Amniotic epithelial cell (primary cell): ENCODE results near the gene GTF2A1L.
A peak's percentile ranks its signal among the peaks of the same experiment; 100 is the strongest.
"Not testable (repeated sequence)": the region's sequence is repeated elsewhere in the genome, so short reads cannot be mapped to it uniquely, and the experiment has no call there.

Source experiments
- DNase-seq: peaks from one replicate; pipeline ENCODE4 v3.0.0-alpha.2; 2010; ENCODE audit warnings: low read depth

Gene GTF2A1L, protein sequence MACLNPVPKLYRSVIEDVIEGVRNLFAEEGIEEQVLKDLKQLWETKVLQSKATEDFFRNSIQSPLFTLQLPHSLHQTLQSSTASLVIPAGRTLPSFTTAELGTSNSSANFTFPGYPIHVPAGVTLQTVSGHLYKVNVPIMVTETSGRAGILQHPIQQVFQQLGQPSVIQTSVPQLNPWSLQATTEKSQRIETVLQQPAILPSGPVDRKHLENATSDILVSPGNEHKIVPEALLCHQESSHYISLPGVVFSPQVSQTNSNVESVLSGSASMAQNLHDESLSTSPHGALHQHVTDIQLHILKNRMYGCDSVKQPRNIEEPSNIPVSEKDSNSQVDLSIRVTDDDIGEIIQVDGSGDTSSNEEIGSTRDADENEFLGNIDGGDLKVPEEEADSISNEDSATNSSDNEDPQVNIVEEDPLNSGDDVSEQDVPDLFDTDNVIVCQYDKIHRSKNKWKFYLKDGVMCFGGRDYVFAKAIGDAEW

DNA sequence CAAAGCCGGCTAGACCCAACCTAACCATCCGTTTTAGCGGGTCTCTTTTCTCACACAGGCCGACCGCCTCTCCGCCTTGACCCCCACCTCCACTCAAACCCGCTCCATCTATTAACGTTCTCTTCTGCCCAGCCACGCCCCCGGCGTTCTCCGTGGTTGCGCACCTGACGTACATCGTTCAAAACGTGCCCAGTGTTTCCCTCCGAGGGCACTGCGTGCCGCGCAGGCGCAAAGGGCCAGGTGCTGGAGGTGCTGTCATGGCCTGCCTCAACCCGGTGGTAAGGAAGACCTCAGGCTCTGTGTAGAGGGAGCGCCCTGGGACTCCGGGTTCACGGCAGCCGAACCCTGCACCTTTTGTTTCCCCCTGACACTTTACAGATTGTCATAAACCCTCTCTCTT, at the start of gene GTF2A1L:
GTF2A1L (plus strand) TSS at position 239 of the 400 bp plus-strand sequence; CDS start at position 258, 19 bp downstream.
- no peak for DNase-seq

DNA sequence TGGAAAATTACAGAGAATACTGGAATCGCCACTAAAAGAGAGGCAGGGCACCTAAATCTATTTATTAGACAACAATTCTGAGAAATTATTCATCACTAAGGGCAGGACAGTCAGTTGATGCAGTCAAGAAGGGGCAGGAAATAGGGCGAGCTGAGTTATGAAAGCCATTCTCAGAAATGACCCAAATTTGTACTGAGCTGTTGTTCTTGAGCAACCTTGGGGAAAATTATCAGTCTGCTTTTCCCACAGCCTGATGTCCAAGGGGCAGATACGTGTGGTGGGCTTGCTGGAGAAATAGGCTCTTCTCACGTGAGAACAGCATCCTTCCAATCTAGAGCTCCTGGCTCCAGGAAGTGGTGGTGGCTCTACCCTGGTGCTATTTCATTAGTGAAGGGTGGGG, 49.1 kb upstream of the GTF2A1L start:
- peak; percentile 91 for DNase-seq

DNA sequence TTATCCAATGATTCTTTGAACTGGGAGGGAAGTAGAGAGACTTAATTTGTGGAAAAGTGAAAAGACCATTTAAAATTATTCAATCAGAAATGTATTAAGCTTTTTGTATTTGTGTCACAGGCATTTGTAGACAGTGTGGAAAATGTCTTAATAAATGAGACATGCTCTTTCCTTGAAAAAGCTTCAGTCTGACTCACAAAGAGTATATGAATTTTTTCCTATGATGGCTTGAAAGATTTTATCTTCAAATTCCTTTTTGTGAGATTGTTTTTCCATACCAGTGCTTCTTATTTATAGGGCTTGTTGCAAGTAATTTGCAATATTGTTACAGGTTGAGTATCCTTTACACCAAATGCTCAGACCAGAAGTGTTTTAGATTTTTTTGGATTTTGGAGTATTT, 48.2 kb upstream of the GTF2A1L start:
- DNase-seq, result peak; percentile 72

DNA sequence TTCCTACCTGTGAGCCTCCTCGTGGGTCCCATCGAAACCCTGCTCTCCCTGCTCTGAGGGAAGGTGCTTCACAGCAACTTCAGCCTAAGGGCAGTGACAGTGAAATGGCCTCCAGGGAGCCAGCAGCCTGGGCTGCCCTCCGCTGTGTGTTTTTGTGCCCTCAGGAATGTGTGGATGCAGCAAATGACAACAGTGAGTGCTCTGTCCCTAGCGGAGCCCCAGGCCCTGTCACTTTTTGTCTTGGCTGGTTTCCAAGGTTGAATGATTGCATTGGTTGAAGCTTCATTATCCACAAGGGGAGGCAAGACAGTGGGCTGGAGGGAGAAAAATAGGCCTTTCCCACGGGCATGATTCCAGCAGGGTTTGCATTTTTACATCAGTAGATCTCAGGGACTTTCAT, 44.8 kb upstream of the GTF2A1L start:
- no peak for DNase-seq

DNA sequence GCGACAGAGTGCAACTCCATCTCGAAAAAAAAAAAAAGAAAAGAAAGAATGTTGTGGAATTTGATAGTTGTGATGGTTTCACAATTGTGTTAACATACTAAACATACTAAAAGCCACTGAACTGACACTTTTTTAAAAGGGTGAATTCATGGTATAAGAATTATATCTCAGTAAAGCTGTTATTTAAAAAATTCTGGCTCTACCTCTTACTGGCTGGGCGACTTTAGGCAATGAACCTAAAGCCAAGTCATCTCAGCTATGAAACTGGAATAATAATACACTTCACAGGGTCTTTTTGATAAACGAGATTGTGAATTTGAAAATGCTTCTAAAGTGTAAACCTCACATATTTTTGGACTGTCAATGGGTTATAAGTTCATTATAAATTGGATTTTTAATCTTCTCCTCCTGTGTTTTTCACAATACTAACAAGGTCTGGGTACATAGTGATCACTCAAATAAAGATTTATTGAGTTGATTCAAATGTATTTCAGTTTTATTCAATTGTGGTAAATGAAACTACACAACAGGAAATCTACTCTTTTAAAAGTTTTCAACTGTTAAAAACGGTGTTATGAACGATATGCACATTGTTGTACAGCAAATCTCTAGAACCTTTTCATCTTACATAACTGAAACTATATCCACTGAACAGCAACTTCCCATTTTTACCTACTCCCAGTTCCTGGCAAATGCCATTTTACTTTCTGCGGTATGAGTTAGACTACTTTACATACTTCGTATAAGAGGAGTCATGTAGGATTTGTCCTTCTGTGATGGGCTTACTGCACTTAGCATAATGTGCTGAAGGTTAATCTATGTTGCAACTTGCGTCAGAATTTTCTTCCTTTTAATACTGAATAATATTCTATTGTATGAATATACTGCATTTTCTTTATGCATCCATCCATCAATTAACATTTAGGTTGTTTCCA, 43.0 kb upstream of the GTF2A1L start:
- DNase-seq, result no peak

DNA sequence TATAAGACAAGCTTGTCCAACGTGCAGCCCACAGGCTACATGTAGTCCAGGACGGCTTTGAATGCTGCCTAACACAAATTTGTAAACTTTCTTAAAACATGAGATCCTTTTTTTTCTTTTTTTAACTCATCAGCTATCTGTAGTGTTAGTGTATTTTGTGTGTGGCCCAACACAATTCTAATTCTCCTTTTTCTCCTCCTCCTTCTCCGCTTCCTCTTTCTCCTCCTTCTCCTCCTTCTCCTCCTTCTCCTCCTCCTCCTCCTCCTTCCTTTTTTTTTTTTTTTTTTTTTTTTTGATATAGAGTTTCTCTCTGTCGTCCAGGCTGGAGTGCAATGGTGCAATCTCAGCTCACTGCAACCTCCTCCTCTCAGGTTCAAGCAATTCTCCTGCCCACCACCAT, 39.3 kb upstream of the GTF2A1L start:
- no peak for DNase-seq

DNA sequence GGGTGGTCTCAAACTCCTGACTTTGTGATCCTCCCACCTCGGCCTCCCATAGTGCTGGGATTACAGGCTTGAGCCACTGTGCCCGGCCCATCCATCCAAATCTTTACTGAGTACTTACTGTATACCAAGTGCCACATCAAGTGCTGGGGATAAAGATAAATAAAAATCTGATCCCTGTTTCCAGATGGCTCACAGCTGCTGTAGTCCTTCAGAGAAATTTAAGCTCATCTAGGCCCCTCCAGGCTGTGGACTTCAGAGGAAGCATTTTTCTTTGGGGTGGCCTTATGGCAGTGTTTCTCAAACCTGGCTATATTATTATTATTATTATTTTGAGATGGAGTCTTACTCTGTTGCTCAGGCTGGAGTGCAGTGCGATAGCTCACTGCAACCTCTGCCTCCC, 33.7 kb upstream of the GTF2A1L start:
- DNase-seq, result no peak

DNA sequence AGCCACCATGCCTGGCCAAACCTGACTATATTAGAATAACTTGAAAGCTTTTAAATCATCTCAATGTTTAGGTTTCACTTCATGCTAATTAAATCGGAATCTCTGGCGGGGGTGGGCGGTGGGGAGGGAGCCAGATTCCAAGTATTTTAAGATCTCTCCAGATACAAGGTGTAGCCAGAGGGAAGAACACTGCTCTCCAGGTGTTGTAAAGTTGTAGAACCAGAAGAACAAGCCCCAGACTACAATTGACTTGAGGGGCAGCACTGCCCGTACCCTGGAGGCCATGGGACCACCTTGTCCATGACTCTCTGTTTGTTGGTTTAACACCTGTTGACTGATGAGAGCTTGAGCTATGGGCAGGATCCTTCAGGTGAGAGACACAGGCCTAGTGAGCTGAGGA, 33.1 kb upstream of the GTF2A1L start:
- DNase-seq, result no peak

DNA sequence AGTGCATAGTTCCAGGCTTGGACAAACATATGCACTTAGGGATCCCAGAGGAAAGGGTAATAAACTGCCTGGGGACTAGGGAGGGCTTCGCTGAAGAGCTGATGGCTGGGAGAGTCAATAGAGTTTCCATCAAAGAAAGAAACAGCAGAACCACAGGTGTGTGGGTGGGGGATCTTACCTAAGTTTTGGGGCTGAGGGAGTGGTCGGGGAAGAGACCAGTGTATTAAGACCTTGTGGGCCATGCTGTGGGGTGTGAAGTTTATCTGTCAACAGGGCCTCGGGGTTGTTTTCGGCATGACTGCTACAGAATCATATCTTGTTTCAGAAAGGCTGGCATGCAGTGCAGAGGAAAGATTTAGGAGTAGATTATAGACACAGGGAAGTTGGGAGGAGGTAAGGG, 31.2 kb upstream of the GTF2A1L start:
- no peak for DNase-seq

DNA sequence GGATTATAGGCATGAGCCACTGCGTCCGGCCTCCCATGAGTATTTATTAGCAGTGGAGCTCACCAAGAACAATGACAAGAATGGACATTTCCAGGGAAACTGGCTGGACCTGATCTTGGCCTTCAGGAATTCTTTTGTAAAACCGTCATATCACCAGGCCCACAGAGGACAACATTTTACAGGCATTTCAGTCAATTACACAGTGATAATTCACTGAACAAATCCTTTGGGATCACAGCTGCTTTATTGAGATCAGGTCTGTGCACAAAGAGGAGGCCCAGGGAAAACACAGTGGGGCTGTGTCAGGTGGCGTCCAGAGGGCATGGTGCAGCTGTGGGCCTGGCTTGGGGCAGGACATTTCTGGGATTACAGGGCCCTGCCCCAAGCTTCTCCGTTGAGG, 30.1 kb upstream of the GTF2A1L start:
- DNase-seq, result no peak

DNA sequence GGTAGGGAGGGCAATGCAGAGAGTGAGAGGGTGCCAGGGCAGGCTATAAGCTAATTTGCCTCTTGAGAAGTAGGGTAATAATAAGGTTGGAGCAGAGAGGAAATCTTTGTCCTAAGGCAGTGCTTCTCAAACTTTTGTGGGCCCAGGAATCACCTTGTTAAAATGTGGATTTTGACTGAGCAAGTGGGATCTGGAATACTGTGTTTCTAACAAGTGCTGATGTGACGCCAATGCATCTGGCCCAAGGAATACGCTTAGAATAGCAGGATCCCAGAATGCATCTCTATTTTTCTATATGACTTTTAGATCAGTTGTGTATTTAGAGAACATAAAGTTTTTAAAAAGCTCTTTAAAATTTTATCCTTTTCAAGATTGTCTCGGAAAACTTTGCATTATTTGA, 29.7 kb upstream of the GTF2A1L start:
- DNase-seq, result no peak

DNA sequence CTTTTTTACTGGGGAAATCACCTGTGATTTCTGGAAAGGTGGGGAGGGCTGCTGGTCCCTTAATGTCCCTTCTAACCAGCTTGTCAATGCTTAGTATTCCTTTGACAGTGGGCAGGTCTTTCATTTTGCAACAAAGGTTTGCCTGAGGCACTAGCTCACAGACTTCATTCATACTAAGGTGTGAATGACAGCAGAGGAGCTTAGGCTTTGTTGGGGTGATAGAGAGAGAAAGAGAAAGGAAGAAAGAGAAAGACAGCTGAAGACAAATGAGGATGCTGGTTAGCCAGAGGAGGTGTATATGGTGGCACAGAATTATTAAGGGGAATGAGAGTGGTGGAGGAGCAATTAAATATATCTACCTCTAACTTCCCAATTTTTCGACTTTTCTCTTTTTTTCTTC, 28.9 kb upstream of the GTF2A1L start:
- no peak for DNase-seq

DNA sequence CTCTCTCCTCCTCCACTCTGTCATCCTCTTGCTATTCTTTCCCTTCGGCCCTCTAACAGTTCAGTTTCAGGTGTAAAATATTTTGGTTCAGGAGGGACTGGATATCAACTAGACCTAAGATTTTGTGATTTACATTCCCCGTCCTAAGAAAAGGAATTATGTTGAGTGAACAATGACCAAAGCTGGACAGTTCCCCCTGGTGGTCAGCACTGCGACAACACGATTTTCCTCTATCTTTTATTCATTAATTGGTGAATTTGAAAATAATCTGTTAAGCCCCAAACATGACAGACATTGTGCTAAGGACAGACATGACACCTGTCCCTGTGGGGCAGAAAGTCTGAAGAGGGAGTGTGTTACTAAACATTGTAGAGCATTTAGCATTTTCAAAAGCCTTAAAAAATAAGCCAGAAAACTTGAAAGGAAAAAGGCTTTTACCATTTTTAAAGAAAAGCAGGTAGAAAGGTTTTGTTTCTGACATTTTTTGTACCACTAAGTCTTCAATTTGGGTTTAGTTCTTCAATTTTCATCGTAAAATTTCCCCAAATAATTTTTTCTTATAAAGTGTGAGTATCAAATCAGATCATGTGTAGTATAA, 28.4 kb upstream of the GTF2A1L start:
- DNase-seq, result peak; percentile 40

DNA sequence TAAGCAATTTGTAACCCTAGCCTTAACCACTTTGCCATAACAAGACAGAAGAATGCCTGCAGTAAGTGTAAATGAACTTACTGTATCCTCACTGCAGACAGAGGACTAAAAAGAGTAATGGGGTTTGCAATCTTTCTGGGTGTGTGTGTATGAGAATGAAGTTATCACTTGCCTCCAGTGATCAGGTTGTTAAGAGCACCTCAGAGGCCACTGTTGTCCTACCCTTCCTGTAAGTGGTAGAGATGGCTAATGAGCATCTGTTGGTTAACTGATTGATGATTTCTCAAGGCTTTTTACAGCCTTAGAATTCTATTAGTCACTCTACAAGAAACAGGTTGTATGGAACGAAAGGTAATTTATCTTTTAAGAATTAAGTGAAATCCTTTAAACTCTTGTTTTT, 27.6 kb upstream of the GTF2A1L start:
- DNase-seq, result no peak

DNA sequence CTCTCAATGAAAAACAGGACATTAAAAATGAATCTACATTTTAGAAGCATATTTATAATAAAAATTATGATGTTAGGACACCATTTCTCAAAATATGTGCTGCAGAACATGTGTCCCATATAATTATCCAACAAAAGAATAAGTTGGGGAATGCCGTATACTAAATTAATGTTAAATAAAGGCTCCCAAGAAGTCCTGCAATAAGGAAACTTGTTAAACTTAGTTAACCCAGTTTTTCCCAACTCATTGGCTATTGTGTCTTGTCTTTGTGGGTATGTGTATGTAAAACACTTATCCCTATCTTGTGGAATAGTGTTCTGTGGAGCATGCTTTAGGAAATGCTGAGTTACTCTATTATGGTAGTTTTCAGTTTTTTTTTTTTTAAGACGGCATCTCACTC, 25.6 kb upstream of the GTF2A1L start:
- no peak for DNase-seq

DNA sequence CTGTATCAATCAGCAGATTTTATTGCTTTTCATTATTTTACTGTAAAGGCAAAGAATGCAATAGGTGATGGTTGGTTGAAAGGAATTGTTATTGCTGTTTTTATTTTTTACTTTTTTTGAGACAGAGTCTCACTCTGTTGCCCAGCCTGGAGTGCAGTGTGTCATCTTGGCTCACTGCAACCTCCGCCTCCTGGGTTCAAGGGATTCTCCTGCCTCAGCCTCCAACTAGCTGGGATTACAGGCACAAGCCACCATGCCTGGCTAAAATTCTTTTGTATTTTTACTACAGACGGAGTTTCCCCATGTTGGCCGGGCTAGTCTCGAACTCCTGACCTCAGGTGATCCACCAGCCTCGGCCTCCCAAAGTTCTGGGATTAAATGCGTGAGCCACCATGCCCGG, 20.9 kb upstream of the GTF2A1L start:
- DNase-seq, result not testable (repeated sequence)

DNA sequence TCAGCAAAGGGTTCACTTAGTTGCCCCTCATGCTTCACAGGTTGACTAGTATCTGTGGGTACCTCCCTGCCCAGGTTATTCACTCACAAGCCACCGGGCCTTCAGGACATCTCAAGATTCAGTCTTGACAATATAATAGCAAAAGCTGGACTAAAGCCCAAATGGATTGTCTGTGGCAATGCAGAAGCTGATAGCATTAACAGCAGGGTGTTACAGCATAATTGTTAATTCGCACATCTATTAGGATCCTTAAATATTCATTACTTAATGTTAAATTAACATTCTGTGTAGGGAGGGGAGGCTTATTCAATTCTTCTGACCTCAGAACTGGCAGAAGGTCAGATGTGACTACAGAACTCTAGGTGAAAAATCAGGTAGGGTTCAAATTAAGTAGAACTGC, 20.2 kb upstream of the GTF2A1L start:
- no peak for DNase-seq

DNA sequence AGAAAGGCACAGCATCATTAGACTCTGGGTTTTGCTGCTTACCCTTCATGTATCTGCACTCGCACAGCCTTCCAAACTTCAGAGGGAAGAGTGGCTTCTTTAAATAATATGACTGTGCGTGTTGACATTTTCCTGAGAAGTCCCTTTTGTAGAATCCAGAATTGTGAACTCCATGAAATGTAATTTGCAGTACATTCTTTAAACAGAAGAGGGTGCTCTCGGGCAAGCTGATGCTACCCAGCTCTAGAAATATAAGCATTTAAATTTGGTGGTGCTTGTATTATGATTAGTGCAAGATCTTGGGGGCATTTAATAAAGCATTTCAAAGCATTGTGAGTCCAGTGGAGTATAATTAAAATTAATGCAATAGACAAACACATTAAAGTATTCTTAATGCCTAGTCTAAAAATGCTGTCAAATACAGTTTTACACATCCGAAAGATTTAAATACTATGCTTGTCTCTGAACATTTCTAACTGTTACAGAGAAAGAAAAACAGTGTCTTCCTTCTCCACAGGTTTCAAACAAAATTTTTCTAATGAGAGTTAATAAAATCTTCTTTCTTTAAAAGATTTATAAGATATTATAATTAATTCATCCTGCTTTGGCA, 17.3 kb upstream of the GTF2A1L start:
- peak; percentile 40 for DNase-seq

DNA sequence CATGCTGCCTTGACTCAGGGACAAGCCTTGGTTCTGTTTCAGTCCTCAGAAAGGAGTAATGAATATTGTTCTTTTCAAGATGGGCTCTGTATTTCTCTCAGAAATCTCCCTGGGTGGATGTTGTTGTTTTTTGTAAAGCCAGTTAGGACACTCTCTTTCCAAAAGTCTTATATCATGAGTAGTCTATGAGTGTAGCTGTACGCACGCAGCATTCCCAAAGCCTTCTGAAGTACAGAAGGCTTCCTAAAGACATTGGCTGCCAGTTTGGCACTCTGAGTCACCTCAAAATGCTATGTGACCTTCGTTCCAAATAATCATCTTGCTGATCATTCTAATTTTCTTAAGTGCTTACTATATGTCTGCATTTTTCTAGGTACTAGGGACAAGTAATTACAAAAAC, 16.7 kb upstream of the GTF2A1L start:
- DNase-seq, result peak; percentile 55

DNA sequence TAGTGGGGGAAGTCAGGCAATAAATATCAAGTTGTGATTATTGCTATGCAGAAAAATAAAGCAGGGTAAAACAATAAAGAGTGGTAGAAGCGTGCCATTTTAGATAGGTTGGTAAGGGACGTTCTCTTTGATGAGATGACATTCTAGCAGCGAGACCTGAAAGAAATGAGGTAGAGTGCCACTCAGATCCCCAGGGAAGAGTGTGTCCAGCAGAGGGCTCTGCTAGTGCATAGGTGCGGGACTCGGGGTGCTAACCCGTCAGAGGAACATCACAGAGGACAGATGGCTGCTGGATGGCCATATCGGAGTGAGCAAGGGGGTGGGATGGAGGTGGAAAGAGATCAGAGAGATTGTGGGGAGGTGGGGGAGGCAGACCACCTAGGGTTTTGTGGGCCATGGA, 16.3 kb upstream of the GTF2A1L start:
- DNase-seq, result peak; percentile 29

DNA sequence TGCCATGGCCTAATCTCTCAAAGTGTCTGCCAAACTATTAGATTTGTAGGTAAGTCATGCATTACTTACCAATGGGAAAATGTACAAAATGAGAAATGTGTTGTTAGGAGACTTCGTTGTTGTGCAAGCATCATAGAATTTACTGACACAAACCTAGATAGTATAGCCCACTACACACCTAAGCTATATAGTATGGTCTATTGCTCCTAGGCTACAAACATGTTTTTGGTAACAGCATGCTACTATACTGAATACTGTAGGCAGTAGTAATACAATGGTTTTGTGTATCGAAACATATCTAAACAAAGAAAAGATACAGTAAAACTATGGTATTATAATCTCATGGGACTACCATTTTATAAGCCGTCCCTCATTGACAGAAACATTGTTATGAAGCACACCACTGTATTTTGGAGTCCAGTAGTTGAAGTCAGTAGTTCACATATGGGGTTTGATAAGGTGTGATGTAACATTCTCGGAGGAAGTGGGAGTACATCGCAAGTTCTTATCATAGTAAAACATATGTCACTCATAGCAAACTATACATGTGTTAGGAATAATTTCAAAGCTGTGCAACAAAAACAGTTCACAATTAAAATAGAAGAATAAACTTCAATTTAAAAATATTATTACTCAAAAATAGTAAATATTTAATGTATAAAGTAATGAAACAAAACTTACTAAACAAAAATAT, 12.0 kb upstream of the GTF2A1L start:
- no peak for DNase-seq
